HG03097 (cell line): Measurements from ENCODE around the gene TTC39B.
"Not testable (repeated sequence)": the region's sequence is repeated elsewhere in the genome, so short reads cannot be mapped to it uniquely, and the experiment has no call there.

Experiments used
- ATAC-seq: cut with Tn5 transposase; IDR thresholded peaks from one replicate; pipeline ENCODE4 v1.9.1; 2021; ENCODE audit not compliant: unreplicated experiment, low FRiP score

The TTC39B gene

GRCh38 chr9:15272377-15272928, 34.6 kb downstream of the TTC39B start:
- ATAC-seq: no peak

DNA sequence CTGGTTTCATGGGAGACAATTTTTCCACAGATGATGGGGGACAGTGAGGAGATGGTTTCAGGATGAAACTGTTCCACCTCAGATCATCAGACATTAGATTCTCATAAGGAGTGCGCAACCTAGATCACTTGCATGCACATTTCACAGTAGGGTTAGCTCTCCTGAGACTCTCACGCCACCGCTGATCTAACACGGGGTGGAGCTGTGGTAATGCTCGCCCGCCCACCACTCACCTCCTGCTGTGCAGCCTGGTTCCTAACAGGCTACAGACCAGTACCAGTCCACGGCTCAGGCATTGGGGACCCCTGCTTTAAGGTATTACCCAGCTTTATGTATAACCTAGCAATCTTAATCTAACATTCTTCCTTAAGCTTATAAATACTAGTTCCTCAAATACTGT, 35.6 kb downstream of the TTC39B start:
- no peak for ATAC-seq

- ATAC-seq: no peak
Measured at GRCh38 chr9:15268782-15269181, 38.2 kb downstream of the TTC39B start.

GRCh38 chr9:15268317-15268716, 38.7 kb downstream of the TTC39B start:
- no peak for ATAC-seq

- ATAC-seq: no peak
Measured at GRCh38 chr9:15264918-15265317, 42.1 kb downstream of the TTC39B start.

- no peak for ATAC-seq
Measured at GRCh38 chr9:15262581-15262980, 44.4 kb downstream of the TTC39B start.

DNA sequence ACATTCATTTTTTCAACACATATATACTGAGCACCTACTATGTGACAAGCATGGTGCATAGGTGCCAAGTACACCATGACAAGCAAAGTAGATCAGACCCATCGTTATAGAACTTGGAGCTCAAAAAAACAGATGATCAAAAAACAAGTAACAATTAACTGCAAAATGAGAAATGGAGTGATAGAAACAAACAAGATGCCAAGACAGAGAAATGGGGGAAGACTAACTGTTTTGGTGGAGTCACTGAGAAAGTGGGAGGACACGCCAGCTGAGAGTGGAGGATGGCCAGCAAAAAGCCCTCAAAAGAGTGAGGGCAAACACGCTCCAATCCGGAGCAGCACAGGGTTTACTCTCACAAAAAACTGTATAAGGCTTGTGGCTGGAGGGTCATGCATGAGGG, 50.6 kb downstream of the TTC39B start:
- no peak for ATAC-seq

GRCh38 chr9:15253786-15254185, 53.2 kb downstream of the TTC39B start:
- ATAC-seq: no peak

GRCh38 chr9:15253197-15253596, 53.8 kb downstream of the TTC39B start:
- no peak for ATAC-seq

DNA sequence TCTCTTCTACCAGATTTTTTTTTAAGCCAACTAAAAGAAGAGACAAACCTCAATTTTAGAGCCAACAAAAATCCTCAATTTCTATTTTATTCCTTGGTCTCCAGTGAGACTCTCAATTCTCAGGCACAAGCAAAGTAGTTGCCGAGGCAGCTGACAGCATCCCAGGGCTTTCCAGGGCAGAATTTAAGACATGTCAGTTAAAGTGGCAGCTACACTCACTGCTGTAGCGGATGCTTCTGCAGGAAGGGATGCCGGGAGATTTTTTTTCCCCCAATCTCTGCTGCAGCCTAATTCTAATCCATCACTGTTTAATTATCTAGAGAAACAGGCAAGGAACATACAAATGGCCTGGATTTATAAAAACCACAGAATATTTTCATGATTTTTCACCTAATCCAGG, 57.0 kb downstream of the TTC39B start:
- no peak for ATAC-seq

DNA sequence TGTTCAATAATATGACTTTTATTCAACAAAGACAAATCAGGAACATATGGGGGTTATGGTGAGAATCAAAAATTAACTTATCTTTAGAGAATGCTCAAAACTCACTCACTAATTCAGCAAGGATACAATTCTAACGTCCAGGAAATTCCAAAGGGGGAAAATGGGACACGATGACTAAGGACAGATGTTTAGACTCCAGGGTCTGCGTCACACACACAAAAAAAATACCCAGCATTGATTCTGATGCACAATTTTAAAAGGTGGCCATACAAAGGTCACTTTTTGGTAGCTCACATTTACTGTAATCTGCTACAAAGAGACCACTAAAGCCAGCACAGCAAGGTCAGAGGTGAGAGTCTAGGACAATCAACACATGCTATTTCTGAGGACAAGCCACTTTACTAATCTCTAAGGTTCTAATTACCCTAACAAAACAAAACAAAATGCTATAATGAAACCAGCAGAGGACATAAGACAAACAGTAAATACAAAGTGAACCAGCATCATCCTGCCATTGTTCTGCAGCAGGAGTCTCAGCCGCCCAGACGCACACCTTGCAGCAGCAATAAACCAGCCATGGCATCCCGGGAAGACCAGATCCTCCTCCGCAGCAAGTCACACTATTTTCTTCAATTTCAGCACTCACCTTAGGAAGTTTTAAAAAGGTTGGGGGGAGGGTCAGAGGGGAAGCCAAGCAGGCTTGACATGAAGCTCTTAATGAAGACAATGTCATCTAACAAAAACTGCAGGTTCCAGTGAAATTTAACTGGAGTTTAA, 57.8 kb downstream of the TTC39B start:
- ATAC-seq: no peak

DNA sequence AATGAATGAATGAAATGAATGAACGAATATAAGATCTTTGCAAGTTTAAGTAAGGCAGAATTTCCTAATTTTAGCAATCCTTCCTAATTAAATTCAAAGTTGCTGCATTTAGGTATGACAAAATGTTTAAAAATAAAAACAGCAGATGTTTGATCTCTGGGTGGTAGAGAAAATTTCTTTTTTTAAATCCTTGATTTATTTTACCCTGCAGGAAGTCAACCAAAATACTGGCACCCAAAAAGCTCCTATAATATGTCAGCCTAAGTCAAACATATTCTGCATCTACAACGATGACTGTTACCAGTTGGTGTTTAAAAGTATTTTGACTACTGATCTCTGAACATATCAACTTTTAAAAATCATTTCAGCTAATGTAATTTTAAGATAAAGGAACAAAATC, 58.4 kb downstream of the TTC39B start:
- no peak for ATAC-seq

GRCh38 chr9:15248081-15248480, 58.9 kb downstream of the TTC39B start:
- no peak for ATAC-seq

DNA sequence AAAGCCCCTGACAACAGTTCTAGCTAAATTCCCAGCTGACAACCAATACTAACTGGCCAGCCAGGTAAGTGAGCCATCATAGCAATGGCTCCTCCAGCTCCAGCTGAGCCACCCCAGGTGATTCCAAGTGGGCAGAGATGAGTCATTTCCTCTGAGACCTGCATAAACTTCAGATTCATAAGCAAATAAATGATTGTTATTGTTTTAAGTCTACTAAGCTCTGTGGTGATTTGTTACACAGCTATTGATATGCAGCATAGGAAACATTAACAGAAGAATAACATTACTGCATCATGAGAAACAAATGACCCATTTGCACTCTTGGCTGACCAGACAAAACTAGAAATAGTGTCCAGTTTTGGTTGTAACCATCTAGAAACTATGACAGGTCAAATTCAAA, 60.3 kb downstream of the TTC39B start:
- no peak for ATAC-seq

GRCh38 chr9:15246243-15246642, 60.8 kb downstream of the TTC39B start:
- no peak for ATAC-seq

DNA sequence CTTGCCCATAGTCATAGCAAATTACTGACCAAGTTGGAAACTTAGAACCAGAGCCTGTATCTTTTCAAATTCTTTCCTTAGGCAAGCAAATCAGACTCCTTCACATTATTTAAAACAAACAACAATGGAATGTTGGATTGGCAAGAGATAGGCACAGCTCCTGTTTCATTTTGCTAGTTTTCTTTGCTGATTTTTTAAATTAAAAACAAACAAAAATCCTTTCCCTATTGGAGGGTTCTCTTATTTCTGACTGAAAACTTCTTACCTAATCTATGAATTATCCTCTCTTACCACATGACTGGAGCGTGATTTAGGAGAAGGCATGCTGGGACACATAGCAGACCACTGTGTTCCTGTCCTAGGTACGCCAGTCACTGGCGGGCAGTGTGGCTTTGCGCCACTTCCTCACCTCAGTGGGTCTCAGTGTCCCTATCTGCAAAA, 63.0 kb downstream of the TTC39B start:
- no peak for ATAC-seq

- no peak for ATAC-seq
Measured at GRCh38 chr9:15243081-15243480, 63.9 kb downstream of the TTC39B start.

GRCh38 chr9:15240927-15241326, 66.1 kb downstream of the TTC39B start:
- ATAC-seq: no peak

- ATAC-seq: no peak
Measured at GRCh38 chr9:15239816-15240215, 67.2 kb downstream of the TTC39B start.

DNA sequence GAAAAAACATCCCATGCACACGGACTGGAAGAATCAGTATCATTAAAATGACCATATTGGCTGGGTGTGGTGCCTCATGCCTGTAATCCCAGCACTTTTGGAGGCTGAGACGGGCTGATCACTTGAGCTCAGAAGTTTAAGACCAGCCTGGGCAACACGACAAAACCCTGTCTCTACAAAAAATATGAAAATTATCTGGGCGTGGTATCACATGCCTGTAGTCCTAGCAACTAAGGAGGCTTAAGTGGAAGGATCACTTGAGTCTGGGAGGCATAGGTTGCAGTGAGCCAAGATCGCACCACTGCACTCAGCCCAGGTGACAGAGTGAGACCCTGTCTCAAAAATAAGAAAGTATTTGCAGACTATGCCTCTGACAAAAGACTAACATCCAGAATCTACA, 68.4 kb downstream of the TTC39B start:
- no peak for ATAC-seq

GRCh38 chr9:15235658-15236057, 71.4 kb downstream of the TTC39B start:
- no peak for ATAC-seq

DNA sequence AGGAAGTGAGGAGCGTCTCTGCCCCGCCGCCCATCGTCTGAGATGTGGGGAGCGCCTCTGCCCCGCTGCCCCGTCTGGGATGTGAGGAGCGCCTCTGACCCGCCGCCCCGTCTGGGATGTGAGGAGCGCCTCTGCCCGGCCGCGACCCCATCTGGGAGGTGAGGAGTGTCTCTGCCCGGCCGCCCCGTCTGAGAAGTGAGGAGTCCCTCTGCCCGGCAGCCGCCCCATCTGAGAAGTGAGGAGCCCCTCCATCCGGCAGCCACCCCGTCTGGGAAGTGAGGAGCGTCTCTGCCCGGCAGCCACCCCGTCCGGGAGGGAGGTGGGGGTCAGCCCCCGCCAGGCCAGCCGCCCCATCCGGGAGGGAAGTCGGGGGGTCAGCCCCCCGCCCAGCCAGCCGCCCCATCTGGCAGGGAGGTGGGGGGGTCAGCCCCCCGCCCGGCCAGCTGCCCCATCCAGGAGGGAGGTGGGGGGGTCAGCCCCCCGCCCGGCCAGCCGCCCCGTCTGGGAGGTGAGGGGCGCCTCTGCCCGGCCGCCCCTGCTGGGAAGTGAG, 73.0 kb downstream of the TTC39B start:
- ATAC-seq: not testable (repeated sequence)
